ENCODE data around the gene CHRNA3.

DNA sequence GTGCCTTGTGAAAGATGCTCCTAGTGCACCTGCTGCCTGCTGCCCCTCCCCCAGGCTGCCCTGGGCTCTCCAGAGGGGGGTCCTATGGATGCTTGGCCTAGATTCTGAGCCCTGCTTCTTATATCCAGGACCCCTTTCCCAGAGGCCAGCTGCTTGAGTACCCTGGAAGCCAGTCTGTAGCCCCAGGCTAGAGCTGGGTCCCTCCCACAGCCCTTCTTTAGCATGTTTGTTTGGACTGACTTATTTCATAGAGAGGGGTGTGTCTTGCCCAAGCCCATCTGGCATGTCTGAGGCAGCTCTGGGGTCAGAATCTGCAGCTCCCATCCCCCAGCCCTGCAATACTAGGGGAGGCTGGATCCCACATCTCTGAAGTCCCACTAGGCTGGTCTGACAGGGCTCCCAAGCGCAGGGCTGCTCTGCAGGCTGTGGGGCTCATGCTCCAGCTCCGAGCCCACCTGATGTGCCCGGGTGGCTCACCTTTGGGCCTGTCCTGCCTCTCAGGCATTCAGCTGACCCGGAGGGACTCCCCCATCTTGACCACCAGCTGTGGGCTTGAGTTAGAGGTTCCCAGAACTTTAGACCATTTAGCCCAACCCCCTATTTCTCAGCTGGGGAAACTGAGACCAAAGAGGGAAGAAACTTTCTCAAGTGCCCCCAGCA lies 17.1 kb upstream of the CHRNA3 start:
- TF ChIP-seq, protein P1, sequence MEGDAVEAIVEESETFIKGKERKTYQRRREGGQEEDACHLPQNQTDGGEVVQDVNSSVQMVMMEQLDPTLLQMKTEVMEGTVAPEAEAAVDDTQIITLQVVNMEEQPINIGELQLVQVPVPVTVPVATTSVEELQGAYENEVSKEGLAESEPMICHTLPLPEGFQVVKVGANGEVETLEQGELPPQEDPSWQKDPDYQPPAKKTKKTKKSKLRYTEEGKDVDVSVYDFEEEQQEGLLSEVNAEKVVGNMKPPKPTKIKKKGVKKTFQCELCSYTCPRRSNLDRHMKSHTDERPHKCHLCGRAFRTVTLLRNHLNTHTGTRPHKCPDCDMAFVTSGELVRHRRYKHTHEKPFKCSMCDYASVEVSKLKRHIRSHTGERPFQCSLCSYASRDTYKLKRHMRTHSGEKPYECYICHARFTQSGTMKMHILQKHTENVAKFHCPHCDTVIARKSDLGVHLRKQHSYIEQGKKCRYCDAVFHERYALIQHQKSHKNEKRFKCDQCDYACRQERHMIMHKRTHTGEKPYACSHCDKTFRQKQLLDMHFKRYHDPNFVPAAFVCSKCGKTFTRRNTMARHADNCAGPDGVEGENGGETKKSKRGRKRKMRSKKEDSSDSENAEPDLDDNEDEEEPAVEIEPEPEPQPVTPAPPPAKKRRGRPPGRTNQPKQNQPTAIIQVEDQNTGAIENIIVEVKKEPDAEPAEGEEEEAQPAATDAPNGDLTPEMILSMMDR (IDR thresholded peaks at IDR 0.05; ENCODE audit: insufficient read depth, low read length, poor library complexity, severe bottlenecking), result no peak
- TF ChIP-seq EZH2phosphoT487 (conservative IDR thresholded peaks at IDR 0.05; ENCODE audit: low read length), result no peak
